Natural killer cell (primary cell): ENCODE data around the gene EGFR. TPM values are rescaled to one million over a fixed set of nuclear protein-coding genes. Genes with fewer than 3 reads are reported as not detected.

Source experiments
- ATAC-seq, 3 donors: fragments of 150-1000 bp in 2 of 3; fragments of 200-7000 bp in 1 of 3; cut with Tn5 transposase; 1 replicate in 1 of 3; 2 replicates in 2 of 3; pipeline ENCODE4 v1.10.0; 2021; ENCODE audit warnings: mild to moderate bottlenecking in 2 of 3, moderate library complexity in 2 of 3
- DNase-seq, 2 donors: peaks; one replicate each; pipeline versions ENCODE4 v3.0.0 to v3.0.0-alpha.2; 2013 to 2021; ENCODE audit warnings: mixed read lengths in 1 of 2
- H3K27ac ChIP-seq: one replicate; pipeline ENCODE4 v1.5.1; 2013; ENCODE audit warnings: mild to moderate bottlenecking, low read length
- H3K27me3 ChIP-seq: one replicate; pipeline ENCODE4 v1.6.1; 2013; ENCODE audit warnings: low read length; ENCODE audit not compliant: control insufficient read depth, insufficient read depth
- H3K36me3 ChIP-seq: one replicate; pipeline ENCODE4 v1.6.1; 2013; ENCODE audit warnings: low read length; ENCODE audit not compliant: control insufficient read depth, insufficient read depth
- H3K4me1 ChIP-seq: one replicate; pipeline ENCODE4 v1.6.1; 2013; ENCODE audit warnings: low read length; ENCODE audit not compliant: control insufficient read depth, insufficient read depth
- H3K4me3 ChIP-seq: one replicate; pipeline ENCODE4 v1.5.1; 2013; ENCODE audit warnings: low read length
- H3K9me3 ChIP-seq: one replicate; pipeline ENCODE4 v1.6.1; 2013; ENCODE audit warnings: low read length; ENCODE audit not compliant: control insufficient read depth, insufficient read depth
- H3K27ac Mint-ChIP-seq, 2 donors: one replicate each; pipeline ENCODE4 v1.8.0; 2022; ENCODE audit warnings: mild to moderate bottlenecking in 2 of 2, mixed read lengths in 2 of 2, moderate library complexity in 1 of 2
- H3K27me3 Mint-ChIP-seq, 2 donors: one replicate each; pipeline ENCODE4 v1.8.0; 2022; ENCODE audit warnings: low read depth in 2 of 2, mixed read lengths in 2 of 2
- H3K36me3 Mint-ChIP-seq: one replicate; pipeline ENCODE4 v1.8.0; 2022; ENCODE audit warnings: mixed read lengths
- H3K4me1 Mint-ChIP-seq, 2 donors: one replicate each; pipeline ENCODE4 v1.8.0; 2022; ENCODE audit warnings: mixed read lengths in 2 of 2
- H3K4me3 Mint-ChIP-seq: one replicate; pipeline ENCODE4 v1.8.0; 2022; ENCODE audit warnings: mild to moderate bottlenecking, moderate library complexity, mixed read lengths
- H3K9me3 Mint-ChIP-seq, 2 donors: one replicate each; pipeline ENCODE4 v1.8.0; 2022; ENCODE audit warnings: mixed read lengths in 2 of 2
- CTCF ChIP-seq: fragments of 200-600 bp; IDR thresholded peaks from one replicate; pipeline ENCODE4 v1.8.0; 2022; ENCODE audit warnings: antibody characterized with exemption
- WGBS: methylation state at CpG from one replicate; pipeline ENCODE4 v1.1.7; 2013; ENCODE audit warnings: missing lambda C conversion rate; ENCODE audit not compliant: insufficient coverage; 5-methylcytosine and 5-hydroxymethylcytosine counted together
- intact Hi-C: fragments of 100-400 bp; cut with micrococcal nuclease; formaldehyde crosslinking; loops from one replicate; pipeline ENCODE4 v1.14.2; 2022
- total RNA-seq, 4 donors: library from RNA; stranded (reverse); fragments of 120-200 nt in 1 of 4; gene quantifications; one replicate each; pipeline versions ENCODE4 v1.2.3 to v1.2.4, GENCODE V29; 2013 to 2022

Gene EGFR
- not detected for total RNA-seq
- not detected for total RNA-seq (2013)

- peaks cover 38 to 48% of the 10 kb centered on the region in 2 donors for H3K27me3 Mint-ChIP-seq
- H3K4me3 Mint-ChIP-seq = peak within 1 kb of the TSS; percentile 37
- Histone ChIP-seq H3K4me1 (peaks cover 9% of the 10 kb centered on the region), H3K27me3 (peaks cover 21% of the 10 kb centered on the region), H3K4me3 (no peak within 1 kb of the TSS), H3K27ac (no peak within 1 kb of the TSS), H3K9me3 (no peaks in the 10 kb centered on the region), H3K36me3 (no peaks in the 10 kb centered on the region)
- TF ChIP-seq CTCF = no peak
- no peaks in the 10 kb centered on the region for H3K36me3 Mint-ChIP-seq
- no peak within 1 kb of the TSS for H3K27ac Mint-ChIP-seq
- 5% methylated on average over 80 of the region's 80 CpGs for WGBS
- no peaks in the 10 kb centered on the region for H3K4me1 Mint-ChIP-seq
- H3K9me3 Mint-ChIP-seq = peaks cover 0 to 2% of the 10 kb centered on the region in 2 donors
- DNase-seq (no peak), ATAC-seq (no peak)
- intact Hi-C loops = no loop called here
These were observed at the start of gene EGFR for GRCh38 chr7:55018361-55019190. TSS of gene EGFR (plus strand) at chr7:55019017. CDS start at chr7:55019278, 261 bp downstream.

- DNase-seq = no peak
- Mint-ChIP-seq H3K27ac (no peak overlapping the region), H3K9me3 (peaks cover 8 to 13% of the 10 kb centered on the region in 2 donors), H3K4me1 (no peaks in the 10 kb centered on the region), H3K4me3 (no peak overlapping the region), H3K36me3 (peaks cover 7% of the 10 kb centered on the region), H3K27me3 (peaks cover 0 to 5% of the 10 kb centered on the region in 2 donors)
- H3K9me3 ChIP-seq = no peaks in the 10 kb centered on the region
- no peaks in the 10 kb centered on the region for H3K27me3 ChIP-seq
- no peak for TF ChIP-seq CTCF
- peak in 1 of 3 donors; percentile 24 for ATAC-seq
- intact Hi-C loops = no loop called here
- WGBS = 88% methylated on average over 10 of the region's 13 CpGs
- H3K27ac ChIP-seq = no peak overlapping the region
- H3K4me3 ChIP-seq = no peak overlapping the region
- no peaks in the 10 kb centered on the region for H3K36me3 ChIP-seq
- no peaks in the 10 kb centered on the region for H3K4me1 ChIP-seq
These were observed 49.4 kb upstream of the EGFR start for GRCh38 chr7:54969208-54969967.

- H3K4me1 ChIP-seq = no peaks in the 10 kb centered on the region
- ATAC-seq (no peak), DNase-seq (no peak)
- H3K36me3 Mint-ChIP-seq = peaks cover 7% of the 10 kb centered on the region
- no peaks in the 10 kb centered on the region for H3K4me1 Mint-ChIP-seq
- no peaks in the 10 kb centered on the region for H3K9me3 ChIP-seq
- no peak overlapping the region for H3K27ac Mint-ChIP-seq
- peaks cover 0 to 5% of the 10 kb centered on the region in 2 donors for H3K27me3 Mint-ChIP-seq
- H3K4me3 Mint-ChIP-seq = no peak overlapping the region
- TF ChIP-seq CTCF = no peak
- H3K27ac ChIP-seq = no peak overlapping the region
- no CpG with 5 or more reads among the region's 2 CpGs for WGBS
- intact Hi-C loops = no loop called here
- H3K36me3 ChIP-seq = no peaks in the 10 kb centered on the region
- H3K27me3 ChIP-seq = no peaks in the 10 kb centered on the region
- H3K9me3 Mint-ChIP-seq = peaks cover 11 to 13% of the 10 kb centered on the region in 2 donors
- no peak overlapping the region for H3K4me3 ChIP-seq
These were observed 46.0 kb upstream of the EGFR start for GRCh38 chr7:54972733-54973294.
